22Rv1 (cell line): ENCODE data around the gene SIGLEC1.

ENCODE experiments used
- H3K27ac ChIP-seq: fragments of 450-650 bp; 2 replicates; pipeline ENCODE4 v1.5.1; 2017
- CTCF ChIP-seq: fragments of 450-650 bp; IDR thresholded peaks from 2 replicates; pipeline ENCODE4 v1.5.1; 2017; ENCODE audit warnings: mild to moderate bottlenecking
- ZFX ChIP-seq: fragments of 450-650 bp; IDR thresholded peaks from 2 replicates; pipeline ENCODE4 v1.6.1; 2017; ENCODE audit warnings: antibody characterized with exemption, borderline replicate concordance

Gene SIGLEC1

GRCh38 chr20:3714092-3714491, 1.7 kb upstream of the SIGLEC1 start:
- H3K27ac ChIP-seq = no peak overlapping the region
- no peak for TF ChIP-seq CTCF
- TF ChIP-seq ZFX = no peak

GRCh38 chr20:3711484-3711941, 887 bp downstream of the SIGLEC1 start:
- no peak overlapping the region for H3K27ac ChIP-seq
- TF ChIP-seq ZFX (no peak), CTCF (no peak)

GRCh38 chr20:3710703-3711483, 1.5 kb downstream of the SIGLEC1 start:
- peak; percentile 97 for TF ChIP-seq CTCF
- TF ChIP-seq ZFX = no peak
- no peak overlapping the region for H3K27ac ChIP-seq

GRCh38 chr20:3710011-3710466, 2.4 kb downstream of the SIGLEC1 start:
- TF ChIP-seq CTCF = no peak
- TF ChIP-seq ZFX = no peak
- H3K27ac ChIP-seq = no peak overlapping the region

GRCh38 chr20:3707508-3707899, 4.9 kb downstream of the SIGLEC1 start:
- H3K27ac ChIP-seq = no peak overlapping the region

GRCh38 chr20:3706774-3707507, 5.5 kb downstream of the SIGLEC1 start:
- TF ChIP-seq ZFX = no peak
- H3K27ac ChIP-seq = no peak overlapping the region

More at GRCh38 chr20:3707508-3707899, 4.9 kb downstream of the SIGLEC1 start:
- TF ChIP-seq CTCF = no peak
- no peak for TF ChIP-seq ZFX

- TF ChIP-seq ZFX (no peak), CTCF (no peak)
- no peak overlapping the region for H3K27ac ChIP-seq
Observed at GRCh38 chr20:3705970-3706739, 6.2 kb downstream of the SIGLEC1 start.
